Stimulated activated CD8-positive, alpha-beta memory T cell treated with anti-CD3 and anti-CD28 coated beads, Interleukin-12 subunit alpha, Interleukin-12 subunit beta, amount 100 ng/mL, for 24 hours (primary cell): Measurements from ENCODE around the gene GON4L.
A peak's percentile ranks its signal among the peaks of the same experiment; 100 is the strongest.
"Not testable (repeated sequence)": the region's sequence is repeated elsewhere in the genome, so short reads cannot be mapped to it uniquely, and the experiment has no call there.

Experiments
- DNase-seq: peaks from one replicate; pipeline ENCODE4 v3.0.0-alpha.2; 2020; ENCODE audit errors: extremely low read depth

The GON4L gene

DNA sequence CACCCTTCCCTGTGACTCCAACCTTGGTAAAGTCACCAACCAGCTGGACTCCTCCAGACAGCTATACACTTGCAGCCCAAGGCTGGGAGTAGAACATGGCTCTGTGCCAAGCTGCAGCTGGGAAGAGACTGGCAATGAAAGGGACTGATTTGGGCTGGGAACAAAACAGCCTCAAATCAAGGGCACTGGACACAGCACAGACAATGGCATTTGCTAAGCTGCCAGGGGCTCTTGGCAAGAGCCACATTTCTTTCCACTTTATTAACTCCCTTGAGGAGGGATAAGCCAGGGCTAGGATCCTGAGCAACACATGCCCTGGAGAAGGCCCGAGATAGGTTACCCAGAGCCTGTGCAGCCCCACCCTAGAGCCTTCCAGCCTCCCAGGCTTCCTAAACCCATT is 14.4 kb upstream of the GON4L start:
- no peak for DNase-seq

DNA sequence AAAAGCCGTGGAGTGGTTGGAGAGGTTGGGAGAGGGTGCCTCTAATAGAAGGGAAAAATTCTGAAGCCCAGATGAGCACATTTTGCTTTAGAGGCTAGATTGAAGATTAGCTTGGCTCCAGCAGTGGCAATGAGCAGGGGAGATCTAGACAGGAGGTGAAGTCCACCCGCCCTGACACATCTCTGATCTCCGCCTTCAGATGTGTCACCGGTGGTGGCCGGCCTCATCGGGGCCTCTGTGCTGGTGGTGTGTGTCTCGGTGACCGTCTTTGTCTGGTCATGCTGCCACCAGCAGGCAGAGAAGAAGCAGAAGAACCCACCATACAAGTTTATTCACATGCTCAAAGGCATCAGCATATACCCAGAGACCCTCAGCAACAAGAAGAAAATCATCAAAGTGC is 10.8 kb upstream of the GON4L start:
- no peak for DNase-seq

DNA sequence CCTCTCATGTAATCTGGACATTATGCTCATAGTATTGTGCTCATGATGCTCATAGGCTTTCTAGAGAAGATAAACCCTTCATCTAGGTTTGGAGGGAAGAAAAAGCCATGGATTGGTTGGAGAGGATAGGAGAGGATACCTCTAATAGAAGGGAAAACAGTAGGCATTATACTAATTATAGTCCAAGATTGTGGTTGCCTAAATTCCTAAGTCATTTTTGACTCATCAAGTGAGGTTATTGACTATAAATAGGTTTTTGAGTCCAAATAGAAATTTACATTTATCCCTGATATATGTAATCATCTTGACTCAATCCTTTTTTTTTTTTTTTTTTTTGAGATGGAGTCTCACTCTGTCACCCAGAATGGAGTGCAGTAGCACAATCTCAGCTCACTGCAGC is 7.4 kb upstream of the GON4L start:
- DNase-seq = no peak

DNA sequence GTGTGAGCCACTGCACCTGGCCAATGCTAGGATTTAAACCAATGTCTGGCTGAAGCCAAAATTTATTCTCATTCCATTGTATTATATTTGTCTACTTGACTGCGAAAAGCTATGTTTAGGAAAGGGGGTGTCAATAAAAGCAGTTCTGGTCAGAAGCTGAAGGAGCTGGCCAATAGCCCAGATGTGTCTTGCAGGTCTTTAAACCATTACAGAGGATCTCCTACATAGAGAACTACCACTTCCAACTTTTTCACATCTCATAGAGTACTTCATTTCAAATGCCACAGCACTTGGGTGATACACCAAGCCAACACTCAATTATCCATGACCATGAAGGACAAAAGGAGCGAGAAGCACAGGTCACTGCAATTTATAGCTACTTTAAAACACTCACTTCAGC is 4.9 kb upstream of the GON4L start:
- no peak for DNase-seq

DNA sequence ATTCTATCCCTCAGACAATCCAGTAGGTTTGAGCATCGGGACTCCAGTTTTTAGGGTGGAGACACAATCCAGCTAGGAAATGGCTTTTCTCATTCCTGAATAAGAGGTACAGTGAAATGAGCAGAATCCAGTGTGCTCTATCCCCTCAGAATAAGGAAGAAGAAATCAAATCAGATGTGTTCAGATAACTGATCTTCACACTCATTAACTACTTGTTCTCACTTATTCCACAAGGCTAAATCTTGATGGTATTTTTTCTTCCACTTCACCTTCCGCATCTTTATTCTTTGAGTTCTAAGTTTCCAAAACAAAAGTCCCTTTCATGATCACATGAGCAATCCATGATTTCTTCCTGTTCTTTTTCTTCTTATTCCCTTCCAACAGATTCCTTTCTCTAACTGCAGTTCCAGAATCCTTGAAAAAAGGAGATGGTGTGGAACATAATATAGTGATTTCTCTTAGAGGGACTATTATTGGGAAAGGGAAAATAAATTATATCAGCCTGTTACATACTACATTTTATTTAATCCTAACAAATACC is 4.0 kb upstream of the GON4L start:
- DNase-seq = no peak

DNA sequence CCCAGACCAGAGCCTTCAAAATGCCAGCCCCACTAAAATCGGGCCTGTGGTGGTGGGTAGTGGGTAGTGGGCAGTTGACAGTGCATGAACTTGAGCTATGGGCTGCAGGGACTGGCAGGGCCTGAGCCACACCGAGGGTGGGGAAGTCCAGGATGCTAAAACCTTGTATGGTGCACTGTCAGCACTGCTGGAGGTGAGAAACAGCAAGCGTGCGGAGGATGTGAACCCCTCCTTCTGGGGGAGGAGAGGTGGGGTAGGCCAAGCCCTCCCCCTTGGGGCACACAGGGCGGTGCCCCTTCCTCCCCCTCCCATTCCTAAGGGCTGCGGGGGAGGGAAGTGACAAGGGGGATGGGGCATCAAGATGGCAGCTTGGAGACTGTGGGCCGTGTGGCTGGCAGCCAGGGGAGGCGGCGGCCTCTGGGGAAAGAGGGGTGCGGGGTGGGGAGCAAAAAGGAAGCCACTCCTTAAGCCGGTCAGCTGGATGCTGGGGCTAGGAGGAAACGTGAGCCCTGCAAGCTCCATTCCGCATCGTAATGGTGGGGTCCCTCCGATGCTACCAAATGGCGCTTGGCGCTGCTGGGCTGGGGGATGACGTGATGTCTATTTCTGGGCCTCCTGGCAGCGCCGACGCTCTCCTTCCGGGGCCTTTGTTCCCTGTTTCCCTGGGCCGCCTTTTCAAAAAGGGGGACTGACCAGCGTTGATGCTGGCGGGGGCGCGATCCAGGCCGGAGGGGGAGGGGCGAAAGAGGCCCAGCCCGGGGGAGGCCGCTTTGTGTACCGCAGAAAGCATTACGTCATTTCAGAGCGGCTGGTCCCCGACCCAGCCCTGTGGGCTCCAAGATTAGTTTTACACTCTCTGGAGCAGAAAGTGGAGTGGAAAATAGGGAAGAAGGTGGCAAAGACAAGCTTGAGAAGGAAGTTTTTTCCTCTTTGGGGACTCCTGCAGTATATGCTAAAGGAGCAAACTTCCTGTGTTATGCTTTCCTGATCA is 3.2 kb upstream of the GON4L start:
- DNase-seq = no peak

DNA sequence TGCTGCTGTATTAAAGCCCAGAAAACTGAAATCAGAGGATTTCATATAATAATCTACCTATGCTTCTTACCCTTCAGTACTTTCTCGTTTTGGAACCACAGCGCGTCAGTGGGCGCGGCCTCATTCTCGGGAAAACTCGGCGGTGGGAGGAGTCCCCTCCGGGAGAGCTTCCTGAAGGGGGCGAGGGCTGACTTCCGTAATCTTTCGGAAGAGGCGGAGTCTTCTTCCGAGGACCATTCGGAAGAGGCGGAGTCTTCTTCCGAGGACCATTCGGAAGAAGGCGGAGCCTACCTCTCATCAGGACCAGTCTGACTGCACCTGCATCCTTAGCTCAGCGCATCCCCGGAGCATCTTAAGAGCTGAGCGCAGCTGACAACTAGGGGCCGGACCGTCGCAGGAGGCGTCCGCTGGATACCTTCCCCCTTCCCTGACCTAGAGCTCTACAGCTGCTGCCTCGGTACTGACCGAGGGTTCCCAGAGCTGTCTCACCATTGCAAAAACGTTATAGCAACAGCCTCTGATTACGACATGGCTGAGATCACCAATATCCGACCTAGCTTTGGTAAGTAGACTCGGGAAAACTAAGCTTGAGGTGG is 2.3 kb upstream of the GON4L start, which contains the start of gene SYT11:
SYT11 (plus strand) TSS at position 334 of the 596 bp plus-strand sequence; CDS start at position 529, 195 bp downstream.
- peak; percentile 86 for DNase-seq

DNA sequence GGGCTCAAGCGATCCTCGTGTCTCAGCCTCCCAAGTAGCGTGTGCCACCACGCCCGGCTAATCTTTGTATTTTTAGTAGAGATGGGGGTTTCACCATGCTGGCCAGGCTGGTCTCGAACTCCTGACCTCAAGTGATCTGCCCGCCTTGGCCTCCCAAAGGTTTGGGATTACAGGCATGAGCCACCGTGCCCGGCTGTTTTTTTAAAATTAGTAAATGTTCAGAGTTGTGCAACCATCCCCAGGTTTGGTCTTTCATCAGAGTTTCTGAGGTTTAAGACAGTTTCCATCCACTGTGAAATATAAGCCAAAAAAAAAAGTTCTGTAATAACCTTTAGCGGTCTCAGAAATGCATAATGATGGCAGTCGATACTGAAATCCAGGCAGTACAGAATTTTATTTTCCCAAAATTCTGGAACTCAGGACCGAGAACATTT is 1.8 kb upstream of the GON4L start:
- no peak for DNase-seq

DNA sequence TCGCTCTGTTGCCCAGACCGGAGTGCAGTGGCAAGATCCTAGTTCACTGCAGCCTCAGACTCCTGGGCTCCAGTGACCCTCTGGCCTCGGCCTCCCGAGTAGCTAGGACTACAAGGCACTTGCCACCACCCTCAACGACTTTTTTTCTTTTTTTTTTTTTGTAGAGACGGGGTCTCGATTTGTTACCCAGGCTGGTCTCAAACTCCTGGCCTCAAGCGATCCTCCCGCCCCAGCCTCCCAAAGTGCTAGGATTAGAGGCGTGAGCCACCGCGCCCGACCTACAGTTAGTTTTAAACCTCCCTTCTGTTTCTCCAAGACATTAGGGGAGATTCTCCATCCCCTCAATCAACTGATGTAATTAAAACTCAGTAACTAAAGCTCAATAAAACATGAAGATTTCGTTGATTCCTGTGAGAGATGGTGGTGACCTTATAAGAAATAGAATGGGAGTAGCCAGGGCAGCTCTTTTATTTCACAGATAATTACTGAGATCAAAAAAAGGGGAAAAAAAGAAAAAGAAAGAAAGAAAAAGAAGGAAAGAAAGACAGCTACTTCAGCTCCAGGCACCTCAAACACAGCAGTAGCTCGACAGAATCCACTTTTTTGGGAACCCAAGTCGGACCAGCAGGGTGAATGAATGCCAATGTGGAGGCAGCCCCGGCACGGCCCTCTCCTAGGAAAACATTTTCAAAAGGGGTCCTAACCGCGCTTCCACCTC is 598 bp downstream of the GON4L start:
- no peak for DNase-seq

DNA sequence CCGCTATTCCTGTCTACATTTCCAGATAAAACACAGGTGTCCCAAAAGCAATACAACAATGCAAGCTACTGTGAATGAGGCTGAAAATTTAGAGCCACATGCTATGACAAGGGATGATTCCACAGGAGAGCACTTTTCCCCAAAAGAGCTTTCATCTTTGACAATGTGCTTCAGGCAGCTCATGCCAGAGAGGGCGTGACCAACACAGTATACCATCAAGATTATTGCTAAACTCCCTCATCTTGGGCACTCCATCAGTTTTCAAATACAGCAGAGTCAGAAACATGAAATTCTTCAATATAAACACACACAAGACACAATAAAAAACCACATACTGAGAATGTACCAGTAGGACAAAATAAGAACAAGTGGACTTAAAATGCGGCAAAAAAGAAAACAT is 6.7 kb downstream of the GON4L start:
- no peak for DNase-seq

DNA sequence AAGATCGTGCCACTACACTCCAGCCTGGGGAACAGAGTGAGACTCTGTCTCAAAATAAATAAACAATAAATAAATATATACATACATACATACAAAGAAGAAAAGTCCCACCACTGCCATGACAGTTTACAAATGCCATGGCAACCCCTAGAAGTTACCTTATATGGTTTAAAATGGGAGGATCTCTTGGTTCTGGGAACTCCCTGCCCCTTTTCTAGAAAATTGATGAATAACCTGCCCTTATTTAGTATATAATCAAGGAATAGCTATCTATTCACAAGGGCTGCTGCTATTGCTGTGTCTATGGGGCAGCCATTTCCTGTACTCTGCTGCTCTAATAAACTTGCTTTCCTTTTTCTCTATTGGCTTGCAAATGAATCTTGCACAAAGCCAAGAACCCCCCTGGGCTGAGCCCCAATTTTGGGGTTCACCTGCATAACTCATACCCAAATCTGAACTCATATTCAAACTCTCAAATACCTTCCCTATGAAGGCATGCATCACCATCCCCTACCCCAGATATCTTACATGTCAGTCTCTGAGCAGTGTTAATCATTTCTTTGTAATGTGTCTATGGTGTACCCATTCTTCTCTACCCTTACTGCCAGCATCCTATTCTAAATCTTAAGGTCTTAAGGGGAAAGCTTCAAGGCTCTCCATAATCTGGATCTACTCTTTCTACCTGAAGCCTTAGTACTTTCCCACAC is 9.0 kb downstream of the GON4L start:
- DNase-seq = no peak

DNA sequence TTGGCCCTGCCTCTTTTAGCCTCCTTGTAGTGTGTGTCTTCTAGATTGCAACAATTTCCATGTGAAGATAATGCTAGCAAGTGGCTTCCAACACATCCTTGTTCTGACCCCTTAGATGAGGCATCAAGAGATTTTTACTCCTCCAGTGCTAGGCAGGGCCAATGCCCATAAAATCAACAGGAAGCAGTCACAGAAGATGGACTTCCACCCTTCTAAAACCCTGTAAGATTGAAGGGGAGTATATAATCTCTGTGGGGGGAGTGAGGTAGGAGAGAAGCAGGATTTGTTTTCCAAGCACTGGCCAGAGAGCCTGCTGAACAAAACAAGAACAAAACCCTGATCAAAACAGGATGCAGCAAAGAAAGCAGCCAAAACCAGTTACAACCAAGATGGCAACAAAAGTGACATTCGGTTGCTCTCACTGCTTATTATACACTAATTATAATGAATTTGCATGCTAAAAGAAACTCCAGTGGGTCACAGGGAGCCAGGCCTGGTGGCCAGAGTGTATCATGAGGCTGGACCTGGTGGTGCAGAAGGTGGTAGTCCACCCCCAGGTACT is 12.1 kb downstream of the GON4L start:
- DNase-seq = no peak

DNA sequence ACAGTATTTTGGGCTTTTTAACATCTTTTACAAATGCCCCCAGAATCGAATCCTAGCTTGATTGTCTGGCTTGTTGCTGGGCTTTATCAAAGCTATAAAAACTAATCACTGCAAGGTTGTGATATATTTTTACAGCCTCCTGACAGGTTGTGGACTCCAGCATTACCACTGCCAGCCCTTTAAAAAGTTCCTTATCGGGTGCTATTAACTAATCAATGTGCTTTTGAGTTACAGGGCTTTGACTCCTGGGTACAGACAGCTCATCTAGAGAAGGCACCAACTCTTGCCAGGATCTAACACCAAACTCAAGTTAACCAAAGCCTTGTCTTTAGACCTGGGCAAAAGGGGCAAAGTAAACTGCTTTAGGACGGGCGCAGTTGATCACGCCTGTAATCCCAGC is 16.6 kb downstream of the GON4L start:
- no peak for DNase-seq

DNA sequence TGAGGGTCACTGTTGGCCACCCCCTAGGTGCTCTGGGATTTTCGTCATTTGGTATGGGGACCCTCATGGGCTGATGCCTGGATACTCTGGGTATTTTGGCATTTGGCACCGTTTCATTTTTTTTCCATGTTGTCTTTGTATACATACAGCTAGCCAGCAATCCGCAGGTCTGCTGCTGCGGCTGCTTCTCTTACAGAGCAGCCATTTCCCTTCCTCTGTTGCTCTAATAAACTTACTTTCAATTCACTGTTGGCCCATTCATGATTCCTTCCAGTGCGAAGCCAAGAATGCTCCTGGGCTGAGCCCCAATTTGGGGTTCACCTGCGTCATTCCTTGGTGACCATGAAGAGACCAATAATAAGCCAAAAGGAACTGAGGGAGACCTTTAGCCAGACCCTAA is 21.5 kb downstream of the GON4L start:
- no peak for DNase-seq

DNA sequence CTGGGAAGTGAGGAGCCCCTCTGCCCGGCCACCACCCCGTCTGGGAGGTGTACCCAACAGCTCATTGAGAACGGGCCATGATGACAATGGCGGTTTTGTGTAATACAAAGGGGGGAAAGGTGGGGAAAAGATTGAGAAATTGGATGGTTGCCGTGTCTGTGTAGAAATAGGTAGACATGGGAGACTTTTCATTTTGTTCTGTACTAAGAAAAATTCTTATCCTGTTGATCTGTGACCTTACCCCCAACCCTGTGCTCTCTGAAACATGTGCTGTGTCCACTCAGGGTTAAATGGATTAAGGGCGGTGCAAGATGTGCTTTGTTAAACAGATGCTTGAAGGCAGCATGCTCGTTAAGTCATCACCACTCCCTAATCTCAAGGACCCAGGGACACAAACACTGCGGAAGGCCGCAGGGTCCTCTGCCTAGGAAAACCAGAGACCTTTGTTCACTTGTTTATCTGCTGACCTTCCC is 22.1 kb downstream of the GON4L start:
- not testable (repeated sequence) for DNase-seq

DNA sequence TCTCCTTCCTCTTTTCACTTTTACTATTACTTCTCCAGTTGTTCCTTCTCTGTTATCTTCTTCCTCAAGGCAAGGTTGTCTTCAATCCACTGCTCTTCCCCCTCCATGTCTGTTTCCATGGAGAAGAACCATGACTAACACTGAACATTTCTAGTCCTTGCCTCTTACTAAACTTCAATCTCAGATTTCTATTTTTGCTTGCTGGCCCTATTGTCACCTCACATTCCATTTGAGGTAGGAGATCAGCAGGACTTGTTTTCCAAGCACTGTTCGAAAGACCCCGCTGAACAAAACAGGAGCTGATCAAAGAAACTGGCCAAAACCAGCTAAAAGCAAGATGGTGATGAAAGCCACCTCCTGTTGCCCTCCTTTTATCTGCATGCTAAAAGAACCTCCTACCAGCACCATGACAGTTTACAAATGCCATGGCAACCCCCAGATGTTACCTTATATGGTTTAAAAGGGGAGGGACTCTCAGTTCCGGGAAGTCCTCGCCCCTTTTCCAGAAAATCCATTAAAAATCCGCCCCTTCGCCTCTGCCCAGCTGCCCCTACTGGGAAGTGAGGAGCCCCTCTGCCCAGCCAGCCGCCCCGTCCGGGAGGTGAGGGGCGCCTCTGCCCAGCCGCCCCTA is 22.6 kb downstream of the GON4L start:
- no peak for DNase-seq

DNA sequence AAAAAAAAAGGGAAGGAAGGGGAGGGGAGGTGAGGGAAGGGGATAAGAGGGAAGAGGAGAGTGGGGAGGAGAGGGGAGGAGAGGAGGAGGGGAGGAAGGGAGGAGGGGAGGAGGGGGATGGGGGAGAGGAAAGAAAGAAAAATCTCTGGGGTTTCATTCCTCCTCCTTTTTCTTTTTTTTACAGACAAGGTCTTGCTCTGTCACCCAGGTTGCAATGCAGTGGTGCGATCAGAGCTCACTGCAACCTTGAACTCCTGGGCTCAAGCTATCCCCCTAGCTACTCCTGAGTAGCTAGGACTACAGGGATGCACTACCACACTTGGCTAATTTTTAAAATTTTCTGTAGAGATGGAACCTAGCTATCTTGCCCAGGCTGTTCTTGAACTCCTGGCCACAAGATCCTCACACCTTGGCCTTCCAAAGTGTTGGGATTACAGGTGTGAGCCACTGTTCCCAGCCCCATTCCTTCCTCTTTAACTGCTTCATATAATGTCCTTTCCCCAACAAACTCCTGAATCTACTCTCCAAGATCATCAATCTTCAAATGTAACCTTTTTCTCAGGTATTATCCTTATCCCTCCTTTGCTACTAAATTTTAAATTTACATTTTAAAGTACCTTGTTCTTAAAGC is 23.2 kb downstream of the GON4L start:
- DNase-seq = no peak

DNA sequence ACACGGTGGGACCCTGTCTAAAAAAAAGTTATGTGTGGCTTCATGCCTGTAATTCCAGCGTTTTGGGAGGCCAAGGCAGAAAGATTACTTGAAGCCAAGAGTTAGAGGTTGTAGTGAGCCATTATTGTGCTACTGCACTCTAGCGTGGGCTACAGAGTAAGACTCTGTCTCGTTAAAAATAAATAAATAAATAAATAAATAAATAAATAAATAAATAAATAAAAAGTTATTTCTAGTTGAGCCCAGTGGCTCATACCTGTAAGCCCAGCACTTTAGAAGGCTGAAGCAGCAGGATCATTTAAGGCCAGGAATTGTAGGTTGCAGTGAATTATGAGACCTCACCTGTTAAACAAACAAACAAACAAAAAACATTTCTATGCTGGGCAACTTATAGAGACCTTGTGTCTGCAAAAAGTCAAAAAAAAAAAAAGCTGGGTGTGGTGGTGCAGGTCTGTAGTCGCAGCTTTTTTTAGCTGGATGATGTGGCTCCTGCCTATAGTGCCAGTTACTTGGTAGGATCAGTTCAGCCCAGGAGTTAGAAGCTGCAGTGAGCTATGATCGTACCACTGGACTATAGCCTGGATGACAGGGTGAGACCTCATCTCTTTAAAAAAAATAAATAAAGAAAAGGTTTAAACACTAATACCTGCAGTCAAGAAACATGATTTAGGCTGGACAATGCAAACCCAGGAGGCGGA is 25.6 kb downstream of the GON4L start:
- no peak for DNase-seq

DNA sequence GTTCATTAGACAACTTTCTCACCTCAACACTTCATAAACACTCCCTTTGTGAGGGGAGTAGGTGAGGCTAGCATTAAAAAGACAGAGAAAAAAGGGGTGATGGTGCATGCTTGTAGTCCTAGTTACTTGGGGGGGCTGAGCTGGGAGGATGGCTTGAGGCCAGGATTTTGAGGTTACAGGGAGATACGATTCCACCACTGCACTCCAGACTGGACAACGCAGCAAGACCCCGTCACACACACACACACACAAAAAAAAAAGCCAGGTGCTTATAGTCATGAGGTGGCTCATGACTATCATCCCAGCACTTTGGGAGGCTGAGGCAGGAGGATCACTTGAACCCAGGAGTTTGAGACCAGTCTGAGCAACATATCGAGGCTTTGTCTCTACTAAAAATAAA is 29.6 kb downstream of the GON4L start:
- no peak for DNase-seq

DNA sequence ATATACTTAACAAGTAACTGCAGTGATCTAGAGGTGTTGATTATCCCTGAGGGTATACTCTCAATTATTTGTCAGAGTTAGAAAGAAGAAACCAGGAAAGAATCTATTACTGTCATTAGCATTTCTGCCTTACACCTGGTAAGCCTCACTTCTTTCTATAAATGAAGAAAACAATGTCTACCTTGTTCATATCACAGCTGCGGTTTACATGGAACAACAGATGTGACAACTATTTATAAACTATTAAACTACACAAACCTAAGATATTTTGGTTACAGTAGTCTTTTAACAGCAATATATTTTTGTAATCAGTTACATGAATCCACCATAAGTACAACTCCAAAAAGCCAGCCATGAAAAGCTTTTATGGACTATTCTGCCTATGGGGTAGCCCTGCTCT is 40.7 kb downstream of the GON4L start:
- no peak for DNase-seq
